ENCODE measurements around the gene FRMPD2. TPM values are rescaled to one million over a fixed set of nuclear protein-coding genes. Genes with fewer than 3 reads are reported as not detected.
"Not testable (repeated sequence)": the region's sequence is repeated elsewhere in the genome, so short reads cannot be mapped to it uniquely, and the experiment has no call there.

FRMPD2 gene
- total RNA-seq, 5 donors from 2014 or later (not counting 1 experiment from before 2014, with no cell fraction given), result 0.43 TPM; not detected in 4

- H3K27ac Mint-ChIP-seq; H3K9me3 ChIP-seq; POLR2A ChIA-PET; H3K27ac ChIP-seq (ENCODE audit: low read length); H3K36me3 ChIP-seq (ENCODE audit: control insufficient read depth in 2 of 2, extremely low read depth in 1 of 2, insufficient read depth in 1 of 2, low read length in 1 of 2); H3K4me3 Mint-ChIP-seq; H3K4me3 ChIP-seq (ENCODE audit: control insufficient read depth in 1 of 2, extremely low read depth in 1 of 2, low read length in 1 of 2); H3K27me3 ChIP-seq (replicated peaks in 1 of 2; ENCODE audit: control insufficient read depth in 2 of 2, extremely low read depth in 1 of 2, insufficient read depth in 2 of 2, low read length in 1 of 2); H3K4me1 ChIP-seq (ENCODE audit: control insufficient read depth in 1 of 2, extremely low read depth in 1 of 2, insufficient read depth in 2 of 2, low read length in 2 of 2); H3K9me3 Mint-ChIP-seq; CTCF ChIA-PET; H3K27me3 Mint-ChIP-seq; H3K4me1 Mint-ChIP-seq; ATAC-seq (replicated peaks in 1 of 4); H3K36me3 Mint-ChIP-seq; DNase-seq: not testable (repeated sequence)
- WGBS (ENCODE audit: insufficient coverage), result no CpG with 5 or more reads among the region's 2 CpGs
These were observed 148.9 kb downstream of the FRMPD2 start for GRCh38 chr10:48125631-48126030.

- H3K9me3 ChIP-seq; H3K27me3 ChIP-seq (replicated peaks in 1 of 2; ENCODE audit: control insufficient read depth in 2 of 2, extremely low read depth in 1 of 2, insufficient read depth in 2 of 2, low read length in 1 of 2); H3K4me1 Mint-ChIP-seq; H3K27ac ChIP-seq (ENCODE audit: low read length); CTCF ChIA-PET; H3K9me3 Mint-ChIP-seq; H3K4me3 ChIP-seq (ENCODE audit: control insufficient read depth in 1 of 2, extremely low read depth in 1 of 2, low read length in 1 of 2); H3K27ac Mint-ChIP-seq; POLR2A ChIA-PET; H3K27me3 Mint-ChIP-seq; H3K36me3 ChIP-seq (ENCODE audit: control insufficient read depth in 2 of 2, extremely low read depth in 1 of 2, insufficient read depth in 1 of 2, low read length in 1 of 2); ATAC-seq (replicated peaks in 1 of 4); DNase-seq; H3K4me1 ChIP-seq (ENCODE audit: control insufficient read depth in 1 of 2, extremely low read depth in 1 of 2, insufficient read depth in 2 of 2, low read length in 2 of 2); H3K36me3 Mint-ChIP-seq; H3K4me3 Mint-ChIP-seq: not testable (repeated sequence)
These were observed 151.9 kb downstream of the FRMPD2 start for GRCh38 chr10:48122618-48123017.

- H3K27me3 Mint-ChIP-seq; H3K27ac Mint-ChIP-seq; H3K36me3 ChIP-seq (ENCODE audit: control insufficient read depth in 2 of 2, extremely low read depth in 1 of 2, insufficient read depth in 1 of 2, low read length in 1 of 2); H3K4me1 Mint-ChIP-seq; POLR2A ChIA-PET; CTCF ChIA-PET; H3K4me3 ChIP-seq (ENCODE audit: control insufficient read depth in 1 of 2, extremely low read depth in 1 of 2, low read length in 1 of 2); H3K27me3 ChIP-seq (replicated peaks in 1 of 2; ENCODE audit: control insufficient read depth in 2 of 2, extremely low read depth in 1 of 2, insufficient read depth in 2 of 2, low read length in 1 of 2); H3K9me3 ChIP-seq; H3K4me3 Mint-ChIP-seq; H3K9me3 Mint-ChIP-seq; H3K36me3 Mint-ChIP-seq; DNase-seq; H3K4me1 ChIP-seq (ENCODE audit: control insufficient read depth in 1 of 2, extremely low read depth in 1 of 2, insufficient read depth in 2 of 2, low read length in 2 of 2); ATAC-seq (replicated peaks in 1 of 4); H3K27ac ChIP-seq (ENCODE audit: low read length): not testable (repeated sequence)
- no CpG with 5 or more reads among the region's 3 CpGs for WGBS (ENCODE audit: insufficient coverage)
These were observed 164.2 kb downstream of the FRMPD2 start for GRCh38 chr10:48110277-48110676.

Other genes with a start within 250 kb of the FRMPD2 start
- gene MAPK8, start 32.0 kb upstream of the FRMPD2 start, total RNA-seq, result 10 to 100 TPM; 35.7 to 49.7 (median 42.4) TPM